ENCODE measurements around the gene TTN.
"Not testable (repeated sequence)": the region's sequence is repeated elsewhere in the genome, so short reads cannot be mapped to it uniquely, and the experiment has no call there.

TTN gene

GRCh38 chr2:178526256-178526655, 281.0 kb downstream of the TTN start:
- no peak for DNase-seq

GRCh38 chr2:178525460-178525859, 281.8 kb downstream of the TTN start:
- not testable (repeated sequence) for DNase-seq

GRCh38 chr2:178525010-178525409, 282.2 kb downstream of the TTN start:
- not testable (repeated sequence) for DNase-seq

GRCh38 chr2:178523596-178524134, 283.6 kb downstream of the TTN start:
- peak; percentile 40 for DNase-seq

GRCh38 chr2:178522950-178523595, 284.1 kb downstream of the TTN start:
- peak; percentile 95 for DNase-seq

GRCh38 chr2:178521304-178522150, 285.7 kb downstream of the TTN start:
- DNase-seq = no peak

GRCh38 chr2:178517496-178517895, 289.7 kb downstream of the TTN start:
- DNase-seq = no peak

GRCh38 chr2:178514664-178515063, 292.6 kb downstream of the TTN start:
- DNase-seq = no peak

GRCh38 chr2:178513876-178514275, 293.3 kb downstream of the TTN start:
- DNase-seq = no peak

GRCh38 chr2:178512484-178512883, 294.7 kb downstream of the TTN start:
- no peak for DNase-seq

- DNase-seq = no peak
Measured at GRCh38 chr2:178510384-178510783, 296.8 kb downstream of the TTN start.

- DNase-seq = no peak
Measured at GRCh38 chr2:178508646-178509045, 298.6 kb downstream of the TTN start.

GRCh38 chr2:178506949-178507348, 300.3 kb downstream of the TTN start:
- no peak for DNase-seq

GRCh38 chr2:178506524-178506923, 300.7 kb downstream of the TTN start:
- DNase-seq = no peak

GRCh38 chr2:178506101-178506500, 301.1 kb downstream of the TTN start:
- DNase-seq = no peak

GRCh38 chr2:178502751-178503150, 304.5 kb downstream of the TTN start:
- no peak for DNase-seq

GRCh38 chr2:178499640-178500039, 307.6 kb downstream of the TTN start:
- DNase-seq = no peak

- DNase-seq = peak; percentile 76
Measured at GRCh38 chr2:178498137-178498536, 309.1 kb downstream of the TTN start.

- no peak for DNase-seq
Measured at GRCh38 chr2:178496049-178496448, 311.2 kb downstream of the TTN start.

GRCh38 chr2:178491612-178492011, 315.6 kb downstream of the TTN start:
- DNase-seq = no peak

- DNase-seq = no peak
Measured at GRCh38 chr2:178485356-178485755, 321.9 kb downstream of the TTN start.

GRCh38 chr2:178484245-178485041, 322.8 kb downstream of the TTN start:
- DNase-seq = peak; percentile 24

GRCh38 chr2:178482437-178482836, 324.8 kb downstream of the TTN start:
- peak; percentile 55 for DNase-seq
